OCI-LY7 (cell line): ENCODE data around the gene PXDN.

Experiments
- EZH2phosphoT487 ChIP-seq: fragments of 200-600 bp; sonication (generic); IDR thresholded peaks from 2 replicates; pipeline ENCODE4 v1.6.1; 2018; ENCODE audit warnings: low read depth, borderline replicate concordance, mild to moderate bottlenecking, mixed run types, antibody characterized with exemption, low read length, moderate library complexity, mixed read lengths
- TF ChIP-seq, protein P1 (sequence below): fragments of 200-600 bp; sonication (generic); conservative IDR thresholded peaks from 2 replicates; pipeline ENCODE4 v1.5.1; 2014; ENCODE audit warnings: mild to moderate bottlenecking, antibody characterized with exemption, low read length, moderate library complexity, mixed read lengths

DNA sequence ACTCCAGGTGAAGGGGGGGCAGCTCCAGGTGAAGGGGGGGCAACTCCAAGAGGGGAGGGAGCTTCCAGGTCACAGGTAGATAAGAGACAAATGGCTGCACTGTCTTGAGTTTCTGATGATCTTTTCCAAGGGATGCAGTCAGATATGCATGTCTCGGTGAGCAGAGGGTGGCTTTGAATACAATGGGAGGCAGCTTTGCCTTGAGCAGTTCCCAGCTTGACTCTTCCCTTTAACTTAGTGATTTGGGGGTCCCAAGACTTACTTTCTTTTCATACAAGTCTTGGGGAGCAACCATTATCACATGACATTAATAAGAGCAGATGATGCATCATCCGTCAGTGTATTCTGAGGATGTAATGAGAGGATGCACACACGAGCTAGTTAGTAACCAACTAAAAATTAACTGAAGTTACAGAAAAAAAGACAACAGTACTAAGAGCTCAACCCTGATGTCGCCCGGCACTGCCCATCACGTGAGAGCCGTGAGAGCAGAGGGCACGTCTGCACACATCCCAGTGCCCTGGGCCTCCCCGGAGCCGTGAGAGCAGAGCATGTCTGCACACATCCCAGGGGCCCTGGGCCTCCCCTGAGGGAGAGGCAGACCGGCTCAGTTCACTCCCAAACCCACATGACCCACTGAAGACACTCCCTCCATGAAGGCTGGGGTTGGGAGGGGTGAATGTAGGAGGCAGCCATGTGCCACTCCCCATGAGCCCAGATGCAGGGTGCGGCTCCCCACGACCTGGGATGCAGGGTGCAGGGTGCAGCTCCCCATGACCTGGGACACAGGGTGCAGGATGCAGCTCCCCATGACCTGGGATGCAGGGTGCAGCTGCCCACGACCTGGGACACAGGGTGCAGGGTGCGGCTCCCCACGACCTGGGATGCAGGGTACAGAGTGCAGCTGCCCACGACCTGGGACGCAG, 39.4 kb downstream of the PXDN start:
- TF ChIP-seq EZH2phosphoT487, result no peak
- TF ChIP-seq, protein P1, sequence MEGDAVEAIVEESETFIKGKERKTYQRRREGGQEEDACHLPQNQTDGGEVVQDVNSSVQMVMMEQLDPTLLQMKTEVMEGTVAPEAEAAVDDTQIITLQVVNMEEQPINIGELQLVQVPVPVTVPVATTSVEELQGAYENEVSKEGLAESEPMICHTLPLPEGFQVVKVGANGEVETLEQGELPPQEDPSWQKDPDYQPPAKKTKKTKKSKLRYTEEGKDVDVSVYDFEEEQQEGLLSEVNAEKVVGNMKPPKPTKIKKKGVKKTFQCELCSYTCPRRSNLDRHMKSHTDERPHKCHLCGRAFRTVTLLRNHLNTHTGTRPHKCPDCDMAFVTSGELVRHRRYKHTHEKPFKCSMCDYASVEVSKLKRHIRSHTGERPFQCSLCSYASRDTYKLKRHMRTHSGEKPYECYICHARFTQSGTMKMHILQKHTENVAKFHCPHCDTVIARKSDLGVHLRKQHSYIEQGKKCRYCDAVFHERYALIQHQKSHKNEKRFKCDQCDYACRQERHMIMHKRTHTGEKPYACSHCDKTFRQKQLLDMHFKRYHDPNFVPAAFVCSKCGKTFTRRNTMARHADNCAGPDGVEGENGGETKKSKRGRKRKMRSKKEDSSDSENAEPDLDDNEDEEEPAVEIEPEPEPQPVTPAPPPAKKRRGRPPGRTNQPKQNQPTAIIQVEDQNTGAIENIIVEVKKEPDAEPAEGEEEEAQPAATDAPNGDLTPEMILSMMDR, result no peak
